Stimulated activated CD4-positive, alpha-beta T cell treated with anti-CD3 and anti-CD28 coated beads, Interleukin-15, amount 100 ng/mL, for 1 hour (primary cell): ENCODE data around the gene SLC52A1.
A peak's percentile ranks its signal among the peaks of the same experiment; 100 is the strongest.

Experiments
- DNase-seq, 2 donors: peaks; one replicate each; pipeline ENCODE4 v3.0.0-alpha.2; 2020; ENCODE audit warnings: low read depth in 1 of 2, low spot score in 1 of 2

Gene SLC52A1

DNA sequence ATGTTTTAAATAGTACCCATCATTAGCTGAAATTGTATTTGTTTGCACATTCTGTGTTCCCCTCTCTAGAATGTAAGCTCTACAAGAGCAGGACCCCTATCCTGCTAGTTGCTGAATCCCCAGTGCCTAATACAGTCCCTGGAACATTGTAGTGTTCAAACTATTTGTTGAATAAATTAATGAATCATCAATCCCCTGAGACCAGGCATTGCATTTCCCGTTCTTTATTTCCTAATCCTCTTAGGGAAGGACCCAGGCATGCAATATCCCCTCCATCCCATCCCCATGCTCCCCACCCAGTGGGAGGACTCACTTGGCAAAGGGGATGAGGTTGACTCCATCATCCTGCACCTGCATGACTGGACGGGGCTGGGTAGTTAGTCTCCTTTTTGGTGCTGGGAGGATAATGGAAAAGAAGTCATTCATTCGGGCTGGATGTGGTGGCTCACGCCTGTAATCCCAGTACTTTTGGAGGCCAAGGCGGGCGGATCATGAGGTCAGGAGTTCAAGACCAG, 41.1 kb downstream of the SLC52A1 start:
- DNase-seq, result no peak

- DNase-seq, result no peak
These were observed 47.3 kb downstream of the SLC52A1 start for GRCh38 chr17:4987767-4988567.

DNA sequence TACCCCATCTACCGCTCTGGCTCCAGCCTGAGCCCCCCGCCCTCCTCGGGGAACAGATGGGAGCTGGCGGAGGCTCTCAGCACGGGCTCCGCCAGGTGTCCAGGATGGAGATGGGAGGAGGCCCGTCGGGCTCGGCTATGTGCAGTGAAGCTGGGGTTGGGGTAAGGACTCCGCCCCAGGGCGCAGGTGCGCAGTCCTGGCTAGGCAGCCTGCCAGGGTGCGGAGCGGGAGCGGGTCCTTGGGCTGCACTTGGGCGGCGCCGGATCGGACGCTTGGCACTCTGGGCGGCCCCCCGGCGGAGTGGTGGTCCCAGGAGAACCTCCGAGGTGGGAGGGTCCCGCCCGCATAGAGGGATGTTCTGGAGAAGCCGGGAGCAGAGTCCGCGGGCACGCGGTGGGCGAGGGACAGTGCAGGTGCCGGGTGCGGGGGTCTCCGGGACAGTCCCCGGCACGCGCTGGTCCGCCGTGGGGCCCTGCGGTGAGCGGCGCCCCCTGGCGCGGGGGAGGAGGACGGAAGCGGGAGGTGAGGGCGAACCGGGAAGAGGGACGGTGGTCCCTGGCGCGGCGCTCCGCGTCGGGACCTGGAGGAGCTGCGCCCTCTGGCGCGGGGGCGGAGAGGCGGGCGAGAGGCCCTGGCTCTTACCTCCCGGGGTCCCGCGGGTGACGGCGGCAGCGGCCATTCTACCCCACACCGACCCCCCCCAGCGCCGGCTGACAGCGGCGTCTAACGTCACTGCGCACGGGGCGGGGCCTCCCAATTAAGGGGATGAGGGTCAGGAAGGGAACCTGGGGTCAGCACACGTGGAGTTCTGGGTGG, 48.1 kb downstream of the SLC52A1 start, which contains the start of gene CAMTA2:
CAMTA2 (minus strand) TSS at position 725 of the 816 bp plus-strand sequence. CDS start 1,453 bp downstream, outside the sequence.
- DNase-seq, result peak; percentile 71 to 84

GRCh38 chr17:4986403-4986802, 48.8 kb downstream of the SLC52A1 start:
- no peak for DNase-seq
